ENCODE results near the gene ALX3. TPM values are rescaled to one million over a fixed set of nuclear protein-coding genes. Genes with fewer than 3 reads are reported as not detected.

Gene ALX3
- total RNA-seq, 1 donor from 2014 or later = not detected

DNA sequence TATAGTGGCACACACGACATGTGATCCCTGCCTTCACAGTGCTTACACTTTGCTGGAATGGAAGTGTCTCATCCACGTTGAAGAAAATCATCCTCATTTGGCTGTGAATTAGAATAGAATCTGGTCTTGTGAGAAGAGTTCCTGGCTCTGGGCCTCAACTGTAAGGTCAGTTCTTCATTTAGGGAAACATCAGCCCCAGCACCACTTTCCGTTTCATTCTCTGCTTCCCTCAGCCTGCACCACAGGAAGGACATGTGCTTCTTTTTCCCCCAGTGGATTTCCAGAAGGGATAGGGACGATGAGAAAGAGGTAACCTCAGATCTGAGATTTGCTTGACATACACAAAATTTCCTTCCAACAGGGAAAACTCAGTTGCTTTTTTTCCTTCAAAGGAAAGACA is 3.7 kb upstream of the ALX3 start:
- no peak for FAIRE-seq
- peaks cover 18% of the 10 kb centered on the region for H3K27me3 ChIP-seq (ENCODE audit: control insufficient read depth, insufficient read depth, low read length)
- H3K4me3 ChIP-seq (ENCODE audit: low read depth, low read length) = no peak overlapping the region
- TF ChIP-seq, protein P1, sequence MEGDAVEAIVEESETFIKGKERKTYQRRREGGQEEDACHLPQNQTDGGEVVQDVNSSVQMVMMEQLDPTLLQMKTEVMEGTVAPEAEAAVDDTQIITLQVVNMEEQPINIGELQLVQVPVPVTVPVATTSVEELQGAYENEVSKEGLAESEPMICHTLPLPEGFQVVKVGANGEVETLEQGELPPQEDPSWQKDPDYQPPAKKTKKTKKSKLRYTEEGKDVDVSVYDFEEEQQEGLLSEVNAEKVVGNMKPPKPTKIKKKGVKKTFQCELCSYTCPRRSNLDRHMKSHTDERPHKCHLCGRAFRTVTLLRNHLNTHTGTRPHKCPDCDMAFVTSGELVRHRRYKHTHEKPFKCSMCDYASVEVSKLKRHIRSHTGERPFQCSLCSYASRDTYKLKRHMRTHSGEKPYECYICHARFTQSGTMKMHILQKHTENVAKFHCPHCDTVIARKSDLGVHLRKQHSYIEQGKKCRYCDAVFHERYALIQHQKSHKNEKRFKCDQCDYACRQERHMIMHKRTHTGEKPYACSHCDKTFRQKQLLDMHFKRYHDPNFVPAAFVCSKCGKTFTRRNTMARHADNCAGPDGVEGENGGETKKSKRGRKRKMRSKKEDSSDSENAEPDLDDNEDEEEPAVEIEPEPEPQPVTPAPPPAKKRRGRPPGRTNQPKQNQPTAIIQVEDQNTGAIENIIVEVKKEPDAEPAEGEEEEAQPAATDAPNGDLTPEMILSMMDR (IDR thresholded peaks at IDR 0.05; ENCODE audit: insufficient read depth, low read length, severe bottlenecking) = no peak
- no peak for DNase-seq (ENCODE audit: low read depth)
- no peaks in the 10 kb centered on the region for H3K36me3 ChIP-seq (ENCODE audit: control insufficient read depth, insufficient read depth, low read length)

DNA sequence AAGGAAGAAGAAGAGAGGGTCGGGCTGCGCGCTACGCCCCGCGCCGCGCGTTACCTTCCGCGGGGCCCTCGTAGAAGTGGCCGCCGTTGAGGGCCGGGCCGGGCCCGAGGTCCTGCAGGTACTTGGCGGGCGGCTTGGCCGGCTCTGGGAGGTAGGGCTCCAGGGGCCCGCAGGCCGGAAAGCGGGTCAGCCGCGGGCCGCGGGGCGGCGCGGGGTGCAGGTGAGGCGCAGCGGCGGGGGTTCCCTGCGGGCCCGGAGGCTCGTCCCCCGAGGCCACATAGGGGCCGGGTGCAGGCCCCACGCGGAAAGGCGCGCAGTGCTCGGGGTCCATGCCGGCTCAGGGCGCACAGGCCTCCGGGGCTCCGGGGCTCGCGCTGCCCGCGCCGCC is 196 bp downstream of the ALX3 start:
- DNase-seq (ENCODE audit: low read depth) (no peak), FAIRE-seq (no peak)
- H3K36me3 ChIP-seq (ENCODE audit: control insufficient read depth, insufficient read depth, low read length) = no peaks in the 10 kb centered on the region
- peaks cover 42% of the 10 kb centered on the region for H3K27me3 ChIP-seq (ENCODE audit: control insufficient read depth, insufficient read depth, low read length)
- TF ChIP-seq, protein P1 (IDR thresholded peaks at IDR 0.05; ENCODE audit: insufficient read depth, low read length, severe bottlenecking) = no peak
- H3K4me3 ChIP-seq (ENCODE audit: low read depth, low read length) = no peak overlapping the region

DNA sequence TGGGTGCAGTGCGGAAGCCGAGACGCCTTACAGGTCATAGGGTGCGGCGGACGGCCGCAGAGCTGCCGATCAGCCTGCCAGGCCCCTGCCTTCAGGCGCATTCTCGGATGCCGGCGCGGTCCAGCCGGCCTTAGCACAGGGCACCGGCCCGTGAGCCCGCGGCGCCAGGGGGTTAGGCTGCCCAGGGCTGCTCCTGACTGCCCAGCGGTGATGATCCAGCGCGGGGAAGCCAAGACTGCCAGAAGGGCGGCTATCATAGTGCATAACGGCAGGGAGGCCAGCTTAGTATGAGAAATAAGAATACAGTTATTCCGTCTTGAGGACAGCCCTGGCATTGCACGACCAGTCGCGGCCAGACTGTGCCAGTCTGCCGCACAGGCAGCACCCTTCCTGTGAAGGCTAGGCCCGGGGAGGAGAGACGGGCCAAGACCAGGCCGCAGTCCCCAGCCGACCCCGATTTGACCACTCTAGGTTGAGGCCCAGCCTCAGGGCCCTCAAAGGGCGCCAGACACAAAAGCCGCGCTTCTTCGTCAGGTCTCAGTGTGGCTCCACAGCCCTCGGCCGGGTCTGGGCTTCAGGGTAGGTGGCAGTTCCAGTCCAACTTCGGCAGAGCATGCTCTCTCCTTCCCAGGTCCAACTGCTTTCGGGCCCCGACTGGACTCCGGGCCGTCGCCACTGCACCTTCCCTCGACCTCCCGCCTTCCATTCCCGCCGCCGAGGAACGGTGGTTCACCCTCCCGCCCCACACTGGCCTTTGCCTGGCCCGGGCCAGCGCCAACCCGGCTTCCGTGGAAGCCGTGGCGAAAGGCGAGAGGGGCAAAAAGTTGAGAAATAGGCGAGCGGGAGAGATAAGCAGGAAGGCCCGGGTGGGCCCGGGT is 829 bp downstream of the ALX3 start:
- H3K27me3 ChIP-seq (ENCODE audit: control insufficient read depth, insufficient read depth, low read length) = peaks cover 42% of the 10 kb centered on the region
- H3K36me3 ChIP-seq (ENCODE audit: control insufficient read depth, insufficient read depth, low read length) = no peaks in the 10 kb centered on the region
- no peak for FAIRE-seq
- H3K4me3 ChIP-seq (ENCODE audit: low read depth, low read length) = no peak overlapping the region
- TF ChIP-seq, protein P1 (IDR thresholded peaks at IDR 0.05; ENCODE audit: insufficient read depth, low read length, severe bottlenecking) = no peak
- DNase-seq (ENCODE audit: low read depth) = no peak

DNA sequence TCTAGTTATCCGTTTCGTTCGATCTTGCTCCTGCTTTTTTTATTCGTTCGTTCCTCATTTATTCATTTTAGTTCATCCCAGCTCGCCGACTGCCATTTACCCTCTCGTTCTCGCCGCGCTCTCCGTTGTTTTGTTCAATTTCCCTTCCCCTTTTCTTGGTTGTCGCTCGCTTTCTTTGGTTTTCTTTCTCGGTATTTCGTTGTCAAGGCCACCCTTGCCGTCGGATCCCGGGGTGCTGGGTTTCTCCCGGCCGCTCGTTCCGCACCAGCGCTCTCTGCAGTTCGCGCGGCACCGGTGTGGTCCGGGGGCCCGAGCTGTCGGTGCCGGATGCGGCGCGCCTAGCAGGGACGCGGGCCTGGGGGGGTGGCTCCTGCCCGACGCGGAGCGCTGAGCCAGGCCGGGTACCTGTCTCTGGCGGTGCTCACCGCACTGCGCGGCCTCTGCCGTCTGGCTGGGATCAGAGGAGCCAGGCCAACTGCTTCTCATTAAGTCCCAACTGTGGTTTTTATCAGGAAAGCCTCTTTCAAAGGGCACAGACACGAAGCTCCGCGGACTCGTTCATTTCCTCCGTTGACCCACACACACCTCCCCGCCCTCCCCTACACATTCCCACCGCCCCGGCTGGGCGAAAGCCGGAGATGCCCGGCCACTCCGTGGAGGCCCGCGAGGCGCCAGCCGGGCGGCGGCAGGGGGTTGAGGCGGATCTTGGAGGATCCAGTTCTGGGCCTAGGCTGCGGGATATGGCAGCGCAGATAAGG is 1.6 kb downstream of the ALX3 start:
- FAIRE-seq = no peak
- no peaks in the 10 kb centered on the region for H3K36me3 ChIP-seq (ENCODE audit: control insufficient read depth, insufficient read depth, low read length)
- TF ChIP-seq, protein P1 (IDR thresholded peaks at IDR 0.05; ENCODE audit: insufficient read depth, low read length, severe bottlenecking) = no peak
- no peak for DNase-seq (ENCODE audit: low read depth)
- peaks cover 42% of the 10 kb centered on the region for H3K27me3 ChIP-seq (ENCODE audit: control insufficient read depth, insufficient read depth, low read length)
- no peak overlapping the region for H3K4me3 ChIP-seq (ENCODE audit: low read depth, low read length)

DNA sequence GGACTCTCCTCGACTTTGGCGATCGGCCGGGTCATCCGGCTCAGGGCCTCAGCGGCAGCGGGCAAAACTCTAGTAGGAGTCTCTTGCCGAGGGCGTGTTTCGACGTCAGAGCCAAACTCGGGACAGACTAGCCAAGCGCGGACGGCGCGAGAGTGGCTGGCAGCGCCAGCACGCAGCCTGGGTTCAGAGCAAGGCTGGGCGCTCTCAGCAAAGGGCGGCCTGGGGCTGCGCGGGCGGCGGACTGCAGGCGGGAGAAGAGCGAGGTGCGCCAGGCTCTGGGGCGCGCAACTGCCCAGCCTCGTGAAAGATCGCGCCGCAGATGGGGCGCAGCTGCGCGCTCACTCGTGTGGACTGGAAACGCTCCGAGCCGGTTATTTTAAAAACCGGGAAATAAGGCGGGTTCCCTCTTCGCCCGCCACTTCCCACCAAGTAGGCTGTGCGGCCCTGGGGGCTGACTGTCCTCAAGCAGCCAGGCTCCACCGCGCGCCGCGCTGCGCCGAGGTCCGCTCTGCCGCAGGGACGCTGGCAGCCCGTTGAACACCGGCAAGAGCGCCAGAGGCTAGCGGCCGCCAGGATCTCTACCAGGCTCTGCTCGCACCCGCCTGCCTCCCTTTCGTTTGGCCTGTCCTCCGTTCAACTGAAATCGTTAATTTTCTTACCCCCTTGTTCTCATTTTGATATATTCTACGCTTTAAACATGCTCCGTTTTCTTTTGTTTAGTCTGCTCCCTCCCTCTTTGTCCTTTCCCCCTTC is 2.4 kb downstream of the ALX3 start:
- TF ChIP-seq, protein P1 (IDR thresholded peaks at IDR 0.05; ENCODE audit: insufficient read depth, low read length, severe bottlenecking) = no peak
- no peak for FAIRE-seq
- Histone ChIP-seq H3K36me3 (ENCODE audit: control insufficient read depth, insufficient read depth, low read length) (no peaks in the 10 kb centered on the region), H3K4me3 (ENCODE audit: low read depth, low read length) (no peak overlapping the region), H3K27me3 (ENCODE audit: control insufficient read depth, insufficient read depth, low read length) (peaks cover 42% of the 10 kb centered on the region)
- no peak for DNase-seq (ENCODE audit: low read depth)
